Stomach (tissue), 9 donors: ENCODE data around the gene ARHGAP10. TPM values are rescaled to one million over a fixed set of nuclear protein-coding genes. Genes with fewer than 3 reads are reported as not detected.
A peak's percentile ranks its signal among the peaks of the same experiment; 100 is the strongest.

Experiments used
- DNase-seq, 2 donors: peaks; one replicate each; pipeline versions ENCODE4 v3.0.0 to v3.0.0-alpha.2; 2013 to 2019
- H3K27ac ChIP-seq, 5 donors: fragments of 200-600 bp in 4 of 5; sonication (generic) in 4 of 5; one replicate each; pipeline ENCODE4 v1.5.1; 2013 to 2019; ENCODE audit warnings: mild to moderate bottlenecking in 1 of 5, moderate library complexity in 1 of 5
- H3K27me3 ChIP-seq, 3 donors: fragments of 200-600 bp; sonication (generic); one replicate each; pipeline ENCODE4 v1.5.1; 2017 to 2019; ENCODE audit warnings: mixed run types in 1 of 3
- H3K36me3 ChIP-seq, 4 donors: fragments of 200-600 bp; sonication (generic); 1 replicate in 3 of 4; 2 replicates in 1 of 4; pipeline ENCODE4 v1.5.1; 2016 to 2019
- H3K4me1 ChIP-seq, 4 donors: fragments of 200-600 bp; sonication (generic); one replicate each; pipeline ENCODE4 v1.5.1; 2016 to 2019
- H3K4me3 ChIP-seq, 4 donors: fragments of 200-600 bp; sonication (generic) in 3 of 4; one replicate each; pipeline ENCODE4 v1.5.1; 2016 to 2019; ENCODE audit warnings: mild to moderate bottlenecking in 1 of 4
- H3K9me3 ChIP-seq, 4 donors: fragments of 200-600 bp; sonication (generic); one replicate each; pipeline ENCODE4 v1.5.1; 2016 to 2019
- CTCF ChIP-seq, 7 experiments: fragments of 450-650 bp in 4 of 7; fragments of 200-600 bp in 3 of 7; sonication (generic) in 3 of 7; IDR thresholded peaks; one replicate each; pipeline ENCODE4 v1.5.1; 2016 to 2019; ENCODE audit warnings: antibody characterized with exemption in 7 of 7, control low read depth in 2 of 7, mild to moderate bottlenecking in 1 of 7
- EP300 ChIP-seq: sonication (generic); formaldehyde crosslinking; IDR thresholded peaks from one replicate; pipeline ENCODE4 v1.6.1; 2017; ENCODE audit warnings: antibody characterized with exemption
- POLR2A ChIP-seq, 4 donors: fragments of 450-650 bp; IDR thresholded peaks; one replicate each; pipeline ENCODE4 v1.6.1; 2016; ENCODE audit warnings: antibody characterized with exemption in 4 of 4, control low read depth in 2 of 4, mild to moderate bottlenecking in 1 of 4, moderate library complexity in 1 of 4
- POLR2AphosphoS5 ChIP-seq, 3 donors: sonication (generic); formaldehyde crosslinking; IDR thresholded peaks; one replicate each; pipeline ENCODE4 v1.6.1; 2016; ENCODE audit warnings: antibody characterized with exemption in 3 of 3
- WGBS, 5 donors: extraction: QIAGEN DNeasy Blood & Tissue Kit in 3 of 5; methylation state at CpG; one replicate each; pipeline versions ENCODE4 v1.1.5 to v1.1.7; 2013 to 2018; 5-methylcytosine and 5-hydroxymethylcytosine counted together
- intact Hi-C: fragments of 100-400 bp; cut with DNase I; formaldehyde crosslinking; loops from one replicate; pipeline ENCODE4 v1.15.1; 2023; ENCODE audit warnings: low total_unique reads
- polyA plus RNA-seq, 3 donors: library from polyadenylated mRNA; stranded (reverse); fragments of 200-250 nt; gene quantifications; one replicate each; pipeline ENCODE4 v1.2.3, GENCODE V29; 2013
- total RNA-seq, 5 donors: library from RNA; depleted of rRNA; stranded (reverse); fragments of >200 nt; gene quantifications; one replicate each; pipeline versions ENCODE4 v1.1.0 to v1.2.3, GENCODE V29; 2014 to 2016
- donor health status: healthy with polysubstance abuse.
- donor health status: Bipolar disorder and iron deficiency.
- donor health status: healthy.

ARHGAP10 gene
- total and polyA plus RNA-seq, 8 donors = 18.1 to 117 (median 43.9) TPM

GRCh38 chr4:147696866-147697265 is 35.0 kb upstream of the ARHGAP10 start:
- TF ChIP-seq CTCF (IDR thresholded peaks at IDR 0.05) = no peak
- no peak for TF ChIP-seq EP300
- no peak for TF ChIP-seq POLR2A (IDR thresholded peaks at IDR 0.05)
- TF ChIP-seq POLR2AphosphoS5 (IDR thresholded peaks at IDR 0.05) = no peak
- intact Hi-C loops = no loop called here
- DNase-seq = no peak
- no peaks in the 10 kb centered on the region for H3K27me3 ChIP-seq
- WGBS, 5 donors = 58 to 76% (median 64%) methylated on average over 1 of the region's 1 CpG
- no peak overlapping the region for H3K27ac ChIP-seq
- H3K36me3 ChIP-seq = no peaks in the 10 kb centered on the region
- H3K4me3 ChIP-seq = no peak overlapping the region
- peaks cover 0 to 3% (median 0%) of the 10 kb centered on the region in 4 donors for H3K4me1 ChIP-seq
- peaks cover 0 to 4% (median 0%) of the 10 kb centered on the region in 4 donors for H3K9me3 ChIP-seq

GRCh38 chr4:147704846-147705245 is 27.0 kb upstream of the ARHGAP10 start:
- H3K4me3 ChIP-seq = no peak overlapping the region
- H3K27me3 ChIP-seq = no peaks in the 10 kb centered on the region
- intact Hi-C loops = loop anchor here (5.0 kb wide), 1 partner anchor 162 kb away; no protein-coding TSS in a partner anchor
- H3K9me3 ChIP-seq = peaks cover 0 to 4% (median 0%) of the 10 kb centered on the region in 4 donors
- H3K4me1 ChIP-seq = peaks cover 0 to 13% (median 4%) of the 10 kb centered on the region in 4 donors
- no peaks in the 10 kb centered on the region for H3K36me3 ChIP-seq
- H3K27ac ChIP-seq = no peak overlapping the region
- DNase-seq = no peak
- no peak for TF ChIP-seq EP300
- WGBS, 5 donors = 39 to 59% (median 48%) methylated on average over 1 of the region's 1 CpG

GRCh38 chr4:147707892-147708672 is 23.8 kb upstream of the ARHGAP10 start:
- Histone ChIP-seq H3K9me3 (no peaks in the 10 kb centered on the region), H3K4me1 (peaks cover 0 to 13% (median 4%) of the 10 kb centered on the region in 4 donors), H3K27me3 (no peaks in the 10 kb centered on the region), H3K4me3 (no peak overlapping the region), H3K27ac (no peak overlapping the region), H3K36me3 (no peaks in the 10 kb centered on the region)
- 26 to 42% (median 32%) methylated on average over 7 of the region's 7 CpGs for WGBS, 5 donors
- DNase-seq = peak; percentile 68 to 73
- intact Hi-C loops = loop anchor here (5.0 kb wide), 1 partner anchor 159 kb away; no protein-coding TSS in a partner anchor
- TF ChIP-seq CTCF (IDR thresholded peaks at IDR 0.05) (peak in 5 of 7 experiments; percentile 76 to 95 (median 86)), POLR2A (IDR thresholded peaks at IDR 0.05) (no peak), POLR2AphosphoS5 (IDR thresholded peaks at IDR 0.05) (peak in 1 of 3 donors; percentile 9), EP300 (no peak)

- WGBS, 5 donors = 87 to 97% (median 95%) methylated on average over 3 to 5 of the region's 5 CpGs
- intact Hi-C loops = loop anchor here (5.0 to 10.0 kb wide), 2 partner anchors 65 to 157 kb away; no protein-coding TSS in a partner anchor
- no peak for TF ChIP-seq POLR2A (IDR thresholded peaks at IDR 0.05)
- no peak for TF ChIP-seq POLR2AphosphoS5 (IDR thresholded peaks at IDR 0.05)
- no peak for TF ChIP-seq CTCF (IDR thresholded peaks at IDR 0.05)
These were observed 21.9 kb upstream of the ARHGAP10 start for GRCh38 chr4:147709999-147710398.

More at GRCh38 chr4:147709999-147710398, 21.9 kb upstream of the ARHGAP10 start:
- no peak overlapping the region for H3K27ac ChIP-seq
- H3K4me1 ChIP-seq = peaks cover 0 to 24% (median 7%) of the 10 kb centered on the region in 4 donors
- no peak overlapping the region for H3K4me3 ChIP-seq
- no peak for DNase-seq
- no peaks in the 10 kb centered on the region for H3K9me3 ChIP-seq
- no peaks in the 10 kb centered on the region for H3K36me3 ChIP-seq
- no peaks in the 10 kb centered on the region for H3K27me3 ChIP-seq
